ENCODE measurements around the gene NEURL3. TPM values are rescaled to one million over a fixed set of nuclear protein-coding genes. Genes with fewer than 3 reads are reported as not detected.

NEURL3 gene
- total RNA-seq, 1 donor from 2014 or later, result 0.29 TPM

GRCh38 chr2:96509114-96509846 lies 4.1 kb upstream of the NEURL3 start:
- TF ChIP-seq, protein P1, sequence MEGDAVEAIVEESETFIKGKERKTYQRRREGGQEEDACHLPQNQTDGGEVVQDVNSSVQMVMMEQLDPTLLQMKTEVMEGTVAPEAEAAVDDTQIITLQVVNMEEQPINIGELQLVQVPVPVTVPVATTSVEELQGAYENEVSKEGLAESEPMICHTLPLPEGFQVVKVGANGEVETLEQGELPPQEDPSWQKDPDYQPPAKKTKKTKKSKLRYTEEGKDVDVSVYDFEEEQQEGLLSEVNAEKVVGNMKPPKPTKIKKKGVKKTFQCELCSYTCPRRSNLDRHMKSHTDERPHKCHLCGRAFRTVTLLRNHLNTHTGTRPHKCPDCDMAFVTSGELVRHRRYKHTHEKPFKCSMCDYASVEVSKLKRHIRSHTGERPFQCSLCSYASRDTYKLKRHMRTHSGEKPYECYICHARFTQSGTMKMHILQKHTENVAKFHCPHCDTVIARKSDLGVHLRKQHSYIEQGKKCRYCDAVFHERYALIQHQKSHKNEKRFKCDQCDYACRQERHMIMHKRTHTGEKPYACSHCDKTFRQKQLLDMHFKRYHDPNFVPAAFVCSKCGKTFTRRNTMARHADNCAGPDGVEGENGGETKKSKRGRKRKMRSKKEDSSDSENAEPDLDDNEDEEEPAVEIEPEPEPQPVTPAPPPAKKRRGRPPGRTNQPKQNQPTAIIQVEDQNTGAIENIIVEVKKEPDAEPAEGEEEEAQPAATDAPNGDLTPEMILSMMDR (IDR thresholded peaks at IDR 0.05), result peak; percentile 98
- H3K27me3 ChIP-seq, result no peaks in the 10 kb centered on the region
- peak; percentile 95 for ATAC-seq
- DNase-seq, result peak; percentile 93
- no peaks in the 10 kb centered on the region for H3K9me3 ChIP-seq
- no peak overlapping the region for H3K27ac ChIP-seq
- intact Hi-C loops (cut with DNase I), result loop anchor here (5.0 kb wide), 1 partner anchor 102 kb away; no protein-coding TSS in a partner anchor
- H3K4me3 ChIP-seq, result no peak overlapping the region
- no peaks in the 10 kb centered on the region for H3K36me3 ChIP-seq
- H3K4me1 ChIP-seq, result peaks cover 18% of the 10 kb centered on the region

GRCh38 chr2:96508521-96509113 lies 3.5 kb upstream of the NEURL3 start:
- Histone ChIP-seq H3K27me3 (no peaks in the 10 kb centered on the region), H3K36me3 (no peaks in the 10 kb centered on the region), H3K27ac (no peak overlapping the region), H3K9me3 (no peaks in the 10 kb centered on the region), H3K4me3 (no peak overlapping the region), H3K4me1 (peaks cover 18% of the 10 kb centered on the region)
- DNase-seq, result no peak
- intact Hi-C loops (cut with DNase I), result loop anchor here (5.0 kb wide), 1 partner anchor 101 kb away; no protein-coding TSS in a partner anchor
- no peak for ATAC-seq
- TF ChIP-seq, protein P1 (IDR thresholded peaks at IDR 0.05), result no peak

DNA sequence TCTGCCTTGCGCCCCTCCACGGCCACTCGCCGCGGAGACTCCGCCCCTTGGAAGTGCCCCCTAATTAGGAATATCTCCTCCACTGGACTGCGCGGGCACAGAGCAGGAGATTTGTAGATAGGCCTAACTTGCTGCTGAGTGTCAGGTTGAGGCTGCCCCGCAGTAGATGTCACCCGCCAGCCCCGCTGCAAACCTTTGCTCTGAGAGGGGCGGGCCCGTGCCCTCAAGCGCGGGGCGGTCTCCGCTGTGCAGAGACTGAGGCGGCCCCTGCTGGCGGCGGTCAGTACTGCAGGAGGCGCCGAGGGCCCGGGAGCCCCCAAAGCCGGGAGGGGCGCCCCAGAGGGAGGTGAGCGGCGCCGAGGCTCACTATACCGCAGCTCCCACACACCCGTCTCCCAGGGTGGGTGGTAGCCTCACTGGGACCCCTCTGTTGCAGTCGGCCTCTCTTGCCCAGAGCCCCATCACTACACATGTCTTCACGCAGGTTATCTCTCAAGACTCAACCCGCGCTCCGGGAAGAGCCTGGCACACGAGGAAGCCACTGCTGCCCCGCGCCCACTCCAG lies 2.9 kb upstream of the NEURL3 start:
- peak; percentile 88 for ATAC-seq
- H3K36me3 ChIP-seq, result no peaks in the 10 kb centered on the region
- no peaks in the 10 kb centered on the region for H3K9me3 ChIP-seq
- peak; percentile 89 for DNase-seq
- peaks cover 21% of the 10 kb centered on the region for H3K4me1 ChIP-seq
- intact Hi-C loops (cut with DNase I), result loop anchor here (5.0 kb wide), 1 partner anchor 101 kb away; no protein-coding TSS in a partner anchor
- no peak overlapping the region for H3K27ac ChIP-seq
- TF ChIP-seq, protein P1 (IDR thresholded peaks at IDR 0.05), result peak; percentile 100
- peak overlapping the region; percentile 43 for H3K4me3 ChIP-seq
- H3K27me3 ChIP-seq, result no peaks in the 10 kb centered on the region

DNA sequence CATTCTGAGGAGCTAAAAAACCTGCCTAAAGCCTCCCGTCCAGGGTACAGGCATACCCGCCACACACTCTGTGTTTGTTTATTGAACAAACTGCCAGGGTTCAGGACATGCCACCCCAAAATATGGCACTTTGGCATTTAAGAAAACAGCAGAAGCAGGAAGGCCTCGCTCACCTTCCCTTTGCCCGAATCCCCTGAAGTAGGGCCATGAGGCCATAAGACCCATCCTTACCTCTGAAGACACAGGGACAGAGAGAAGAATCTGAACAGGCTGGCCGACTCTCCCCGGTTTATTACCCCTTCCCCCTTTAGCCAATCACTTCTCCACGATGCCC lies 1.7 kb upstream of the NEURL3 start:
- Histone ChIP-seq H3K4me1 (peaks cover 32% of the 10 kb centered on the region), H3K36me3 (no peaks in the 10 kb centered on the region), H3K9me3 (no peaks in the 10 kb centered on the region), H3K27ac (no peak overlapping the region), H3K4me3 (no peak overlapping the region), H3K27me3 (peaks cover 4% of the 10 kb centered on the region)
- intact Hi-C loops (cut with DNase I), result loop anchor here (5.0 kb wide), 1 partner anchor 100 kb away; no protein-coding TSS in a partner anchor
- TF ChIP-seq, protein P1 (IDR thresholded peaks at IDR 0.05), result no peak
- DNase-seq, result no peak
- no peak for ATAC-seq

DNA sequence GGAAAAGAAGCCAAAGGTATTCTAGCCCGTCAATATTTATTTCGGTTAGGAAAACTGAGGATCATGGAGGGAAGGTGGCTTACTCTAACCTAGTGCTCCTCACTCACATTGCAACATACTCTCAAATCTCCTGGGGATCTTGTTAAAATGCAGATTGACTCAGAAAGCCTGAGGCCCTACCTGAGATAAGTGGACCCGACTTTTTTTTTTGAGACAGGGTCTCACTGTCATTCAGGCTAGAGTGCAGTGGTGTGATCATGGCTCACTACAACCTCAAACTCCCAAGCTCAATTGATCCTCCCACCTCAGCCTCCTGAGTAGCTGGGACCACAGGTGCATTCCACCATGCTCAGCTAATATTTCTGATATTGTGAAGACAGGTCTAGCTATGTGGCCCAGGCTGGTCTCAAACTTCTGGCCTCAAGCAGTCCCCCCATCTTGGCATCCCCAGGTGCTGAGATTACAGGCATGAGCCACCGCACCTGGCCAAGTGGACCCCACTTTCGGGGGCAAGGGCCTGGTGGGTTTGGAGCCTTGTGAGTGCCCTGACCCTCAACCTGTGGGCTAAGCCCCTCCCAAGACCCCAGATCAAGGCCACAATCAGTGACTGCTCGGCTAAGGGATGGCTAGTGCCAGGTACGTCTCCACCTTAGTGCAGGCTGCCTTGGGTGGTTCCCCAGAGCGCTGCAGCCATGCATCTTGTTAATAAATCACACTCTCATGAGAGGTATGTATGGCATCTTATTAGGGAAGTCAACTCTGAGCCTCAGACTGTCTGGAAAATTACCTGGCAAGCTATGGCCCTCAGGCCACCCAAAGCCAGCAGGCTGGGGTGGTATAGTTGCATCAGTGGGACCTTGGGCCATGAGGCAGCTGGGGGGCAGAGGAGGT lies 1.1 kb upstream of the NEURL3 start:
- Histone ChIP-seq H3K36me3 (no peaks in the 10 kb centered on the region), H3K4me3 (no peak overlapping the region), H3K9me3 (no peaks in the 10 kb centered on the region), H3K27me3 (peaks cover 4% of the 10 kb centered on the region), H3K4me1 (peaks cover 34% of the 10 kb centered on the region), H3K27ac (no peak overlapping the region)
- intact Hi-C loops (cut with DNase I), result loop anchor here (5.0 kb wide), 1 partner anchor 99 kb away; no protein-coding TSS in a partner anchor
- no peak for ATAC-seq
- TF ChIP-seq, protein P1 (IDR thresholded peaks at IDR 0.05), result no peak
- no peak for DNase-seq

Data from upper lobe of right lung (tissue), 1 donor.